RWPE2 (cell line): ENCODE measurements around the gene HIRA.

Experiments
- ATAC-seq: fragments of 200-7000 bp; cut with Tn5 transposase; 3 replicates; pipeline ENCODE4 v1.9.1; 2021; ENCODE audit warnings: low read depth
- DNase-seq: peaks from one replicate; pipeline ENCODE4 v3.0.0-alpha.2; 2020; ENCODE audit warnings: low spot score
- H3K27ac ChIP-seq: fragments of 450-650 bp; 2 replicates; pipeline ENCODE4 v1.5.1; 2017; ENCODE audit warnings: mild to moderate bottlenecking; ENCODE audit not compliant: poor library complexity, severe bottlenecking
- H3K27me3 ChIP-seq: fragments of 250-450 bp; sonication (Bioruptor Pico); 2 replicates; pipeline ENCODE4 v1.5.1; 2021; ENCODE audit warnings: mild to moderate bottlenecking, moderate library complexity; ENCODE audit not compliant: insufficient read depth, poor library complexity, severe bottlenecking
- H3K36me3 ChIP-seq: fragments of 250-450 bp; sonication (Bioruptor Pico); 2 replicates; pipeline ENCODE4 v1.5.1; 2020; ENCODE audit warnings: low read depth, mild to moderate bottlenecking, moderate library complexity
- H3K4me1 ChIP-seq: fragments of 250-450 bp; sonication (Bioruptor Pico); 2 replicates; pipeline ENCODE4 v1.5.1; 2021; ENCODE audit warnings: mild to moderate bottlenecking, moderate library complexity; ENCODE audit not compliant: insufficient read depth, poor library complexity, severe bottlenecking
- H3K4me3 ChIP-seq: fragments of 250-450 bp; sonication (Bioruptor Pico); 2 replicates; pipeline ENCODE4 v1.5.1; 2021; ENCODE audit warnings: mild to moderate bottlenecking, moderate library complexity; ENCODE audit not compliant: severe bottlenecking
- H3K9me3 ChIP-seq: fragments of 250-450 bp; sonication (Bioruptor Pico); 2 replicates; pipeline ENCODE4 v1.5.1; 2021; ENCODE audit warnings: mild to moderate bottlenecking, moderate library complexity; ENCODE audit not compliant: severe bottlenecking
- TF ChIP-seq, protein P1 (sequence below): fragments of 450-650 bp; IDR thresholded peaks from one replicate; pipeline ENCODE4 v1.5.1; 2017; ENCODE audit warnings: mild to moderate bottlenecking, moderate library complexity; ENCODE audit not compliant: poor library complexity, severe bottlenecking

Gene HIRA

DNA sequence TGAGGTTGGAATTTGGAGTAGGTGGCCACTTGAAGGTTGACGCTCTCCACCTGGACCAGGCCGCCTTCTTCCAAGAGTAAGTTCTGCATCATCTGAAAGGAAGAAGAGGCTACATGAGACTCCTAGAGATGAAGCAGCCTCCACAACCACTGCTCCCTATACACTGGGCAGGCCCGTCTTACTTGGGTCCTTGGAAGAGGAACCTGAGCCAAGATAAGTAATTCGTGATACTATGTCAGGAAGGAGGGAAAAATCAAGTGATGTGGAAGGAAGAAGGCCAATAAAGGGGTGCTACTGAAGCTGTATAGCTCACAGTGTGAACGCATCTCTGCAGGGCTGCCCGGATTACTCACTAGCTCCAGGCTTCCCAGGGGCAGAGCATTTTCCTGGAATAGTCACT, 36.4 kb upstream of the HIRA start:
- Histone ChIP-seq H3K27ac (no peak overlapping the region), H3K4me3 (no peak overlapping the region), H3K4me1 (no peaks in the 10 kb centered on the region), H3K27me3 (no peaks in the 10 kb centered on the region), H3K9me3 (no peaks in the 10 kb centered on the region), H3K36me3 (peaks cover 97% of the 10 kb centered on the region)
- DNase-seq: no peak
- no peak for ATAC-seq
- TF ChIP-seq, protein P1, sequence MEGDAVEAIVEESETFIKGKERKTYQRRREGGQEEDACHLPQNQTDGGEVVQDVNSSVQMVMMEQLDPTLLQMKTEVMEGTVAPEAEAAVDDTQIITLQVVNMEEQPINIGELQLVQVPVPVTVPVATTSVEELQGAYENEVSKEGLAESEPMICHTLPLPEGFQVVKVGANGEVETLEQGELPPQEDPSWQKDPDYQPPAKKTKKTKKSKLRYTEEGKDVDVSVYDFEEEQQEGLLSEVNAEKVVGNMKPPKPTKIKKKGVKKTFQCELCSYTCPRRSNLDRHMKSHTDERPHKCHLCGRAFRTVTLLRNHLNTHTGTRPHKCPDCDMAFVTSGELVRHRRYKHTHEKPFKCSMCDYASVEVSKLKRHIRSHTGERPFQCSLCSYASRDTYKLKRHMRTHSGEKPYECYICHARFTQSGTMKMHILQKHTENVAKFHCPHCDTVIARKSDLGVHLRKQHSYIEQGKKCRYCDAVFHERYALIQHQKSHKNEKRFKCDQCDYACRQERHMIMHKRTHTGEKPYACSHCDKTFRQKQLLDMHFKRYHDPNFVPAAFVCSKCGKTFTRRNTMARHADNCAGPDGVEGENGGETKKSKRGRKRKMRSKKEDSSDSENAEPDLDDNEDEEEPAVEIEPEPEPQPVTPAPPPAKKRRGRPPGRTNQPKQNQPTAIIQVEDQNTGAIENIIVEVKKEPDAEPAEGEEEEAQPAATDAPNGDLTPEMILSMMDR: no peak

DNA sequence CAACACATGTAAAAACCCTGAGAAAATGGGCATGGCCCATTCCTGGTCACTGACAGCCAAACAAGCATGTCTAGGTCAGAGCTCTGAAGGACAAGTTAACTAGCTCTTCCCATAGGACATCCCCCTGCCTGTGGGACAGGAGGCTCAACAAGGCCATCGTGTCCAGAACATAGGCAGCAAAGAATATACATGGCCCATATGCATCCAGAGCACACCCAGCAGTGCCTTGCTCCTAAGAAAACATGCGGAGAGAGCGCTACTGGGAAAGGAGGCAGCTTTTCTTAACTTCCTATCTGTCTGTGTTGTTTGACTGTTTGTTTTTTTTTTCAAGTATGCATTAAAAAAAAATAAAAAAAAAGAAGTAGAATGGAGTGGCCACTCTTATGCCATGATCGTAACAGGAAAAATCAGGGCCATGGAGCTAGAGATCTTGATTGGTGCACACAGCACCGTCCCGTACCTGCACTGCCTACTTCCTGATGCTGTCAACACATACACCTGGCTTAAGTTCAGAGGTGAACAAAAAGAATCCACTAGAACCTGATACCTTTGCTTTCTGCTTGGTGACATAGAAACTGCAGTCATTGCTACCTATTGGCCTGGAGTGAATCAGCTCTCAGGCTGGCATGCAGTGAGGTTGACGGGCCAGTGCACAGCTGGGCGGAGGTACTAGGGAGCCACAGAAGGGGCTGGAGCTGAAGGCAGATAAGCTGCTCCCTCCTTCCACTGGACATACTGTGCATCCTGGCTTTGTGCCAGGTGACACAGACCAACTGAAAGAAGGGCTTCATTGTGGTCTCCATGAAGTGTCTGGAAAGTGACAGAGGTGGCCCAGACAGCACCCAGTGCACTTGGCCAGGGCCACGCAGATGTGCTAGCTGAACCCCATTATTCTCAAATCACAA, 35.6 kb upstream of the HIRA start:
- Histone ChIP-seq H3K4me3 (no peak overlapping the region), H3K27me3 (no peaks in the 10 kb centered on the region), H3K4me1 (no peaks in the 10 kb centered on the region), H3K36me3 (peaks cover 94% of the 10 kb centered on the region), H3K9me3 (no peaks in the 10 kb centered on the region), H3K27ac (no peak overlapping the region)
- DNase-seq (no peak), ATAC-seq (no peak)
- TF ChIP-seq, protein P1: no peak

DNA sequence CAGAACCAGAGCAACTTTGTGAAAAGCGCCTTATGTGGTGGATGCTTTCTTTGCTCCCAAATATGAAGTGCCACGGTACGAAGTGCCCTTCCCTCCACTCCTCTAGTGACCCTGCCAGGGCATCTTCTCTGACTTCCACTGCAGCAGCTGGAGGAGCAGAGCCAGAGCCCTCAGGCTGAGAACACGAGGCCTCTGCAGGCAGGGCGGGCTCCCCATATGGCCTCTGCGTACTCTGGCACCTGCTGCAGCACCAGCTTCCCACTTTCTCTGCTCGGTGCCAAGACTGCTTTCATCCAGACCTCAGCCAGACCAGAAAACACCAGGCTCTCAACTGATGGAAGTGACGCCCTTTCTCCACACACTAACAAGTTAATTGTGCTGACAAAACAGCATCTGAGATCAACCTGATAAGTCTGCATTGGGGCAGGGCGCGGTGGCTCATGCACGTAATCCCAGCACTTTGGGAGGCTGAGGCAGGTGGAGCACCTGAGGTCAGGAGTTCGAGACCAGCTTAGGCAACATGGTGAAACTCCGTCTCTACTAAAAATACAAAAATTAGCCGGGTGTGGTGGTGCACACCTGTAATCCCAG, 34.7 kb upstream of the HIRA start:
- H3K27me3 ChIP-seq: no peaks in the 10 kb centered on the region
- ATAC-seq (no peak), DNase-seq (no peak)
- TF ChIP-seq, protein P1: no peak
- H3K9me3 ChIP-seq: no peaks in the 10 kb centered on the region
- H3K27ac ChIP-seq: no peak overlapping the region
- H3K36me3 ChIP-seq: peaks cover 88% of the 10 kb centered on the region
- H3K4me1 ChIP-seq: no peaks in the 10 kb centered on the region
- no peak overlapping the region for H3K4me3 ChIP-seq

DNA sequence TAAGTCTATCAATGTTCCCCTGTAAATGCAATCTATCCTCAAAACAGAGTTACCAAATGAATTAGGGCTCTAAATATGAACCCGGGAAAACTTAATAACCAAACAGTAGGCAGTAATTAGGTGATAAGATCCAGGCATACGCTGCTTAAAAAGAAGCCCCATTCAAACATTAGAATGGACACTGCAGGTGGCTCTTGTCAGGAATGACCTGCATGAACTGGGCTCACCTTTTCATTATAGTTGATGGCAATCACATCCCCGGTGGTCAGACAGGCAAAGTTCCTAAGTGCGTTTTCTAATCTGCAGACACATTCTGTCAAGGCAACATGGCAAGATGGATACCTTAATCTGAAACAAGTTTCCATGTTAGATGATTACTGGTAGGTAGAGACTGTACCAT, 33.4 kb upstream of the HIRA start:
- TF ChIP-seq, protein P1: no peak
- no peaks in the 10 kb centered on the region for H3K4me1 ChIP-seq
- ATAC-seq (no peak), DNase-seq (no peak)
- H3K4me3 ChIP-seq: no peak overlapping the region
- H3K36me3 ChIP-seq: peaks cover 86% of the 10 kb centered on the region
- no peaks in the 10 kb centered on the region for H3K27me3 ChIP-seq
- no peak overlapping the region for H3K27ac ChIP-seq
- no peaks in the 10 kb centered on the region for H3K9me3 ChIP-seq

DNA sequence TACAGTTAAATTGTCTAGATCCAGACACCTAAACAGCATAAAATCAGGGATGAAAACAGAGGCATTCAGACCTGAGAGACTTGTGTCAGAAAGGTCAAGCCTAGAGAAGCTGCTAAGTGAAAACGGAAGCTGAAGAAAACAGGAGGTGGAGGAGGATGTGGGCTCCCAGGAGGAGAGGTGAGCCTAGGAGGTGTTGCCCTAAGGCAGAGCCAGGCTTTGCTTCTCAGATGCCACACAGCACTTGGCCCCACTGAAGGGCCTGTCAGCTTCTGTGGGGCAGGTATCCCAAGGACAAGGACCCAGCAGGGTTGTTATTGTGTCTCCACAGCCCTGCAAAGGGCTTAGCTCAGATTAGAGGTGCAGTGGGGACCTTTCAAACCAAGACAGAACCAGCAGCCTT, 33.0 kb upstream of the HIRA start:
- Histone ChIP-seq H3K27me3 (no peaks in the 10 kb centered on the region), H3K9me3 (no peaks in the 10 kb centered on the region), H3K36me3 (peaks cover 82% of the 10 kb centered on the region), H3K27ac (no peak overlapping the region), H3K4me3 (no peak overlapping the region), H3K4me1 (no peaks in the 10 kb centered on the region)
- ATAC-seq (no peak), DNase-seq (no peak)
- TF ChIP-seq, protein P1: no peak
